Right renal cortex interstitium (tissue), 3 donors: ENCODE data around the gene HS3ST6. TPM values are rescaled to one million over a fixed set of nuclear protein-coding genes. Genes with fewer than 3 reads are reported as not detected.
"Not testable (repeated sequence)": the region's sequence is repeated elsewhere in the genome, so short reads cannot be mapped to it uniquely, and the experiment has no call there.

Experiments
- DNase-seq, 3 donors: peaks; one replicate each; pipeline ENCODE4 v3.0.0-alpha.2; 2013; ENCODE audit warnings: low read depth in 3 of 3, low spot score in 2 of 3
- polyA plus RNA-seq, 3 donors: library from polyadenylated mRNA; unstranded; fragments of 120-200 nt; gene quantifications; one replicate each; pipeline ENCODE4 v1.2.1, GENCODE V29; 2013; ENCODE audit not compliant: insufficient read length in 3 of 3

Gene HS3ST6
- polyA plus RNA-seq, 3 donors = 0.12 to 0.24 (median 0.17) TPM

- peak; percentile 53 to 69 (median 66) for DNase-seq
Observed at GRCh38 chr16:1929578-1930337, 11.5 kb upstream of the HS3ST6 start.

DNA sequence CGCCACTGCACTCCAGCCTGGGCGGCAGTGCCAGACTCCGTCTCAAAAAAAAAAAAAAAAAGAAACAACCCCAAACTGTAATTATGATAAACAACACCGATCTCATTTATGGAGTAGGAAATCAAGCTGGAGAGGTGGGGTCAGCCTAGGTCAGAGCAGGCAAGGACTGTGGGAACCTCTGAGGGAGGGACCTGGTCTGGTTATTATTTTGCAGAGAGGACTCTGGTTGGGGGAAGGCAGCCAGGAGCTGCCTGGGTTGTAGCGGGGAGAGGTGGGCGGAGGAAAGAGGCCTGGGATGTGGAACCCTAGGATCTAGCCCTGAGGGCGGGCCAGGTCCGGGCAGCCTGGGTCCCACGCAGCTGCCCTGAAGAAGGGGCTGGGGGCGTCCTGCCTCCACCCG is 10.9 kb upstream of the HS3ST6 start:
- no peak for DNase-seq

GRCh38 chr16:1926271-1926670 is 8.1 kb upstream of the HS3ST6 start:
- no peak for DNase-seq

DNA sequence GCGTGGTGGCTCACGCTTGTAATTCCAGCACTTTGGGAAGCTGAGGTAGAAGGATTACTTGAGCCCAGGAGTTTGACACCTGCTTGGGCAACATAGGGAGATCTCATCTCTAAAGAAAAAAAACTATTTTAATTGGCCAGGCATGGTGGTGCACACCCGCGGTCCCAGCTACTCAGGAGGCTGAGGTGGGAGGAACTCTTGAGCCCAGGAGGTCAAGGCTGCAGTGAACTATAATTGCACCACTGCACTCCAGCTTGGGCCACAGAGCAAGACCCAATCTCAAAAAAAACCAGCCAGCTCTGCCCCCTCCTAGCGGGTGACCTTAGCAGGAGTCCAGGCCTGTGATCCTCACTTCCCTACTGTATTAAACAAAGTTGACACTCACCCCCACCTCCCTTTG is 5.9 kb upstream of the HS3ST6 start:
- no peak for DNase-seq

GRCh38 chr16:1923299-1924034 is 5.3 kb upstream of the HS3ST6 start:
- no peak for DNase-seq

GRCh38 chr16:1922357-1922756 is 4.1 kb upstream of the HS3ST6 start:
- no peak for DNase-seq

DNA sequence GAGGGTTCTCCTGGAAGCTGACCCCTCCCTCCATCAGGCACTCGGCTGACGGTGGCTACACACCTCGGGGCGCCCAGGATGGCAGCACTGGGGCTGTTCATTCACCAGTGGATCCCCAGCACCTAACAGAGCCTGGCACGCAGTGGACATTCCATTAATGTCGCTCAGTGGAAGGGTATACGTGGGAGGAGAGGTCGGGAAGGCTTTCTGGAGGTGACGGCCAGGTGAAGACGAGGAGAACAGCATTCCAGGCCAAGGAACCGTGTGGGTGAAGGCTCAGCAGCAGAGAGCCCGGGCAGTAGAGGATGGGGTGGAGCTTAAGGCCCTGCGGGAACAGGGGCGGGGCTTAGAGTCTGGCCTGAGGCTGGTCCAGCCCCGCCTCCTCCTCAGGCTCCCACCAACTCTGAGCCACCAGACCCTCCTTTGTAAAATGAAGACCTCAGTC is 2.5 kb upstream of the HS3ST6 start:
- DNase-seq = no peak

- DNase-seq = not testable (repeated sequence)
Observed at GRCh38 chr16:1920122-1920521, 1.9 kb upstream of the HS3ST6 start.

GRCh38 chr16:1919327-1919998 is 1.2 kb upstream of the HS3ST6 start:
- no peak for DNase-seq

- DNase-seq = no peak
Observed at GRCh38 chr16:1917665-1918350, 407 bp downstream of the HS3ST6 start.

DNA sequence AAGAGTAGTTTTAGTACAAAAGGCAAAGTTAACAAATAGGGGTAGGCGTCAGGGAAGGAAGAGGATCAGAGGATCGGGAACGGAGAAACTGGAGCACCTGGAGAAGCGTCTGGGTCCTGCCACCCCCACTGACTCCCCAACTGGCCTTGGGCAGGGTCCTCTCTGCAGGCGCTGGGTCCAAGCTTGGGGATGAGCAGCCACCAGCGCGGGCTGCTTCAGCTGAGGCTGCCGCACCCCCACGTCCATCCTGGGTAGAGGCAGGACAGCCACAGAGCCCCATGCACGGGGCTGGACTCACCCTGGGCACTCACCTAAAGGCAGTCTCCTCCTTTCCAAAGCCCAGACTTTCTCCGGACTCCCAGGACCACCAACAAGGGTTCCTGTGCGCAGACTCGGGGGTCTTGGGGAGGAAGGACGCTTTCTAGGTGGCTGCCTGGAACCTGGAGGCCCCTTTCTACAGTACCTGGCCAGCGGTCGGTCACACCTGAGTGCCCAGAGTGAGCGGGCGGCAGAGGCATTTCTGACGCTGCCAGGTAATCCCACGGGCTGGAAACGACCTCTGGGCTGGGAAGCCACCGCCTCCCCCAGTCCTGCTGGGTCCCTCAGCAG is 1.1 kb downstream of the HS3ST6 start:
- DNase-seq = no peak

GRCh38 chr16:1916640-1916990 is 1.6 kb downstream of the HS3ST6 start:
- DNase-seq = no peak

GRCh38 chr16:1915732-1916639 is 2.2 kb downstream of the HS3ST6 start:
- no peak for DNase-seq

- no peak for DNase-seq
Observed at GRCh38 chr16:1914988-1915387, 3.2 kb downstream of the HS3ST6 start.

DNA sequence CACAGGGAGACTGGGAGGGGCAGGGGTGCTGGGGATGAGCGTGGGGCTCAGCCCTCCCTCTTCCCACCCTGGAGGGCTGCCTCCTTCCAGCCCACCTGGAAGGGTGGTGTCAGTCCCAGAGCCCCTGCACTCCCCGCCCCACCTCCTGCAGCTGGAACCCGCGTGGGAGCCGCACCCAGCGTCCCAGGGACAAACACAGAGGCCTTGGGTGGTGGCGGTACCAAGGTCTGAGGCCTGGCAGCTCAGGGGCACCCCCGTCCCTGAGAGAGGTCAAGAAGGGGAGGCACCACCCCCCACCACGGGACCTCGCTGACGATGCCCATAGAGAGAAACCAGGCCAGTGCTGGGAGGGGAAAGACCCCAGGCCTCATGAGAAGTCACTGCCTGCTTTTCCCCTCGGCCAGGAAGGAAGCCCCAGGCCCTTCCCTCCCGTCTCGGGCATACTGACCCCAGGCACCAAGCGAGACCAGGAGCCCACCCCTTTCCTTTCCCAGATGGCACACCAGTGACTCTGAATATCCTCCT is 4.1 kb downstream of the HS3ST6 start:
- DNase-seq = no peak

GRCh38 chr16:1913327-1914083 is 4.7 kb downstream of the HS3ST6 start:
- DNase-seq = no peak

GRCh38 chr16:1912215-1912543 is 6.0 kb downstream of the HS3ST6 start:
- DNase-seq = no peak

DNA sequence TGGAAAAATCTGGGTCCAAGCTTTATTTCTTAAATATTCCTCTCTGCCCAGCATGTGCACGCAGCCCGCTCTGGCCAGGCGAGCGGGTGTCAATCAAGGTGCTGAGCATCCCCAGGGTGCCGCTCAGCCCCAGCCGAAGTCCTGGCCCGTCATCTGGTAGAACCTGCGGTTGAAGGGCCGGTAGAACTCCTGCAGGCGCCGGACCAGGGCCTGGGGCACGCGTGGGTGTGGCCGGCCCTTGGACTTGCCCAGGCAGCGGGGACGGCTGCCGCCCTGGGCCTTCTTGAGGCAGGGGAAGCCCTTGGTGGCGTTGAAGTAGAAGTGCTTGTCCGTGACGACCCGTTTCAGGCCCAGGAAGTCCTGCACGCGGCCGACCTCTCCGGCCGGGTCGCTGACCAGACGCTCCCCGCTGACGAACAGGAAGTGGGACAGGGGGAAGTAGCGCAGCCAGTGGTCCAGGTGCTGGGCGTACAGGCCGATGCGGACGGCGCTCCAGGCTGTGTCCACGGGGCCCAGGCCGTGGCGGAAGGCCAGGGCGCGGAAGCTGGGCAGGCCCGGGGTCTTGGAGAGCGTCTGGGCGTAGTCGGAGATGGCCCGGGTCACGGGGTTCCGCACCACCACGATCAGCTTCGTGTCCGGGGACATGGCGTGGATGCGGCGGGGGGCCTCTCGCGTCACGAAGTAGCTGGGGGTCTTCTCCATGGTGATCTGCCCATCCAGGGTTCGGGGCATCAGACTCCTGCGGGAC is 6.6 kb downstream of the HS3ST6 start:
- DNase-seq = no peak
